Esophagus muscularis mucosa (tissue), 4 donors: ENCODE data around the gene BOK. TPM values are rescaled to one million over a fixed set of nuclear protein-coding genes. Genes with fewer than 3 reads are reported as not detected.

Experiments used
- DNase-seq: peaks from one replicate; pipeline ENCODE4 v3.0.0-alpha.2; 2017; ENCODE audit errors: extremely low spot score
- H3K27ac ChIP-seq, 4 donors: fragments of 200-600 bp; sonication (generic); replicated peaks in 1 of 4; 1 replicate in 3 of 4; 2 replicates in 1 of 4; pipeline ENCODE4 v1.5.1; 2016 to 2019; ENCODE audit warnings: mild to moderate bottlenecking in 1 of 4
- H3K27me3 ChIP-seq, 4 donors: fragments of 200-600 bp; sonication (generic); one replicate each; pipeline versions ENCODE4 v1.5.1 to v1.6.0; 2016 to 2019
- H3K36me3 ChIP-seq, 4 donors: fragments of 200-600 bp; sonication (generic); one replicate each; pipeline ENCODE4 v1.5.1; 2016 to 2019
- H3K4me1 ChIP-seq, 4 donors: fragments of 200-600 bp; sonication (generic); one replicate each; pipeline ENCODE4 v1.5.1; 2016 to 2019
- H3K4me3 ChIP-seq, 4 donors: fragments of 200-600 bp; sonication (generic); 1 replicate in 2 of 4; 2 replicates in 2 of 4; pipeline ENCODE4 v1.5.1; 2016 to 2019; ENCODE audit warnings: mild to moderate bottlenecking in 4 of 4, moderate library complexity in 1 of 4
- H3K9me3 ChIP-seq, 4 donors: fragments of 200-600 bp; sonication (generic); 1 replicate in 3 of 4; 2 replicates in 1 of 4; pipeline ENCODE4 v1.5.1; 2016 to 2019
- EP300 ChIP-seq: sonication (generic); formaldehyde crosslinking; IDR thresholded peaks from one replicate; pipeline ENCODE4 v1.6.1; 2017; ENCODE audit warnings: antibody characterized with exemption
- POLR2A ChIP-seq: fragments of 450-650 bp; IDR thresholded peaks from one replicate; pipeline ENCODE4 v1.6.1; 2017; ENCODE audit warnings: antibody characterized with exemption, moderate library complexity, mild to moderate bottlenecking, low read depth
- POLR2AphosphoS5 ChIP-seq, 2 donors: sonication (generic); formaldehyde crosslinking; IDR thresholded peaks; one replicate each; pipeline ENCODE4 v1.6.1; 2017; ENCODE audit warnings: antibody characterized with exemption in 2 of 2
- WGBS: methylation state at CpG from one replicate; pipeline ENCODE4 v1.1.5; 2018; 5-methylcytosine and 5-hydroxymethylcytosine counted together
- intact Hi-C: fragments of 100-400 bp; cut with DNase I; formaldehyde crosslinking; loops from one replicate; pipeline ENCODE4 v1.15.1; 2023
- total RNA-seq, 4 donors: library from RNA; depleted of rRNA; stranded (reverse); fragments of >200 nt; gene quantifications; one replicate each; pipeline versions ENCODE4 v1.1.0 to v1.2.1, GENCODE V29; 2016
- TF ChIP-seq, protein P1 (sequence below), 3 experiments: fragments of 200-600 bp in 2 of 3; fragments of 450-650 bp in 1 of 3; sonication (generic) in 2 of 3; IDR thresholded peaks; one replicate each; pipeline ENCODE4 v1.5.1; 2017 to 2019; ENCODE audit warnings: antibody characterized with exemption in 3 of 3, mild to moderate bottlenecking in 2 of 3, moderate library complexity in 1 of 3

The BOK gene
- total RNA-seq, 4 donors from 2014 or later = 55.8 to 118 (median 73.7) TPM

DNA sequence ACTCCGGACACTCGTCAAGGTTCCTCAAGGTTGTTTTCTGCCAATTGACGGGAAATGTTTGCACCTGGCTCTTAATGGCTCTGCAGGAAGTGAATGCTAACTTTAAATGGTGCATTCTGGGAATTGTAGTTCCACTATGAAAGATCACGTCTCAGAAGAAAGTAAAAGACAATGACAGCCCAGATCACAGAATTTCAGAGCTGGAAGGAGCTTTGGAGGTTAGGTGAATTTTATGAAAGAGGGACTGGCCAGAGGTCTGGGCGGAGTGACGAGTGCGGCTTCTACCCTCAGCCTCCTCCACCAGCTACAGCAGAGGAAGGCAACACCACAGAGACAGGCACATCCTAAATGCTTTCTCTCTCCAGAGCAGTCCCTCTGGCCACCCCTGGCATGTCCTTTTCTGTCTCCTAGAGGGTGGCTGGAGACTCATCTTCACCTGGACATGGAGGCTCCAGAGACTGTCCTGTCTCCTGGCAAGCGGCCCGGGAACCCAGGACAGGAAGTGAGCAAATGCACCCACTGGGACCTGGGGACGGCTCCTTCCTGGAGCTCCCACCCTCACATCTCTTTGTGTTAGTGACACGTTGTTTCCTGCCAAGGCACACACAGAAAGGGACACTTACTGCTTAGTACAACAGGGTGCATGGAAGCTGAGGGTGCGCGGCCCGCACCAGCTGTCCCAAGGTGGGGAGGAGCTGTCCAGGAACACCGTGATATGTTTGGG lies 59.0 kb downstream of the BOK start:
- 53% methylated on average over 15 of the region's 15 CpGs for WGBS
- TF ChIP-seq POLR2A (no peak), POLR2AphosphoS5 (IDR thresholded peaks at IDR 0.05) (no peak), EP300 (no peak)
- TF ChIP-seq, protein P1, sequence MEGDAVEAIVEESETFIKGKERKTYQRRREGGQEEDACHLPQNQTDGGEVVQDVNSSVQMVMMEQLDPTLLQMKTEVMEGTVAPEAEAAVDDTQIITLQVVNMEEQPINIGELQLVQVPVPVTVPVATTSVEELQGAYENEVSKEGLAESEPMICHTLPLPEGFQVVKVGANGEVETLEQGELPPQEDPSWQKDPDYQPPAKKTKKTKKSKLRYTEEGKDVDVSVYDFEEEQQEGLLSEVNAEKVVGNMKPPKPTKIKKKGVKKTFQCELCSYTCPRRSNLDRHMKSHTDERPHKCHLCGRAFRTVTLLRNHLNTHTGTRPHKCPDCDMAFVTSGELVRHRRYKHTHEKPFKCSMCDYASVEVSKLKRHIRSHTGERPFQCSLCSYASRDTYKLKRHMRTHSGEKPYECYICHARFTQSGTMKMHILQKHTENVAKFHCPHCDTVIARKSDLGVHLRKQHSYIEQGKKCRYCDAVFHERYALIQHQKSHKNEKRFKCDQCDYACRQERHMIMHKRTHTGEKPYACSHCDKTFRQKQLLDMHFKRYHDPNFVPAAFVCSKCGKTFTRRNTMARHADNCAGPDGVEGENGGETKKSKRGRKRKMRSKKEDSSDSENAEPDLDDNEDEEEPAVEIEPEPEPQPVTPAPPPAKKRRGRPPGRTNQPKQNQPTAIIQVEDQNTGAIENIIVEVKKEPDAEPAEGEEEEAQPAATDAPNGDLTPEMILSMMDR (IDR thresholded peaks at IDR 0.05) = no peak
- intact Hi-C loops = no loop called here
- H3K27ac ChIP-seq = peak overlapping the region in 3 of 4 donors; percentile 14 to 25 (median 23)
- no peaks in the 10 kb centered on the region for H3K9me3 ChIP-seq
- DNase-seq = no peak
- peaks cover 0 to 16% (median 5%) of the 10 kb centered on the region in 4 donors for H3K36me3 ChIP-seq
- H3K4me3 ChIP-seq = peak overlapping the region; percentile 20 to 40 (median 32)
- H3K4me1 ChIP-seq = peaks cover 8 to 22% (median 21%) of the 10 kb centered on the region in 4 donors
- no peaks in the 10 kb centered on the region for H3K27me3 ChIP-seq

DNA sequence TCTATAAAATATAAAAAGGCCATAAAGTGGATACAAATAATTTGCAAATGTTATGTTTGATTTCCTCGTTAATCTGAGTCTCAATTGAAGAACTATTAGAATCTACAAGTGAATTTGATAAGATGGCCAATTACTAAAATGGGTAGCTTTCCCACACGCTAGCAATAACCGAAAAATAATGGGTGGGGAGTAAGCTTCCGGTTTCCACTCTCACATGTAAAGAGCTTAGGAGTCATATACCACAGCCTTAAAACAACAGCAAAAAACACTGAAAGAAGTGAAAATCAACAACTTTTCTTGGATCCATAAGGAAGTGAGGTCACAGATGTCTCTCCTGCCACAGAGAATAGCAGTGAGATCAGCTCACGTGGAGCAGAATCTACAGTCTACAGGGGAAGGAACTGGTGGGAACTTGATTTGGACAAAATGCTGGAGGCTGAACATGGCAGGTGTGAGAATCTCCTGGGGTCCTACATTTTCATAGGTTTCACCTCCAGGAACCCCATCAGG lies 59.8 kb downstream of the BOK start:
- Histone ChIP-seq H3K9me3 (no peaks in the 10 kb centered on the region), H3K4me1 (peaks cover 8 to 20% (median 19%) of the 10 kb centered on the region in 4 donors), H3K27me3 (no peaks in the 10 kb centered on the region), H3K36me3 (peaks cover 0 to 16% (median 6%) of the 10 kb centered on the region in 4 donors), H3K27ac (peak overlapping the region in 2 of 4 donors; percentile 14 to 23), H3K4me3 (no peak overlapping the region)
- DNase-seq = no peak
- intact Hi-C loops = no loop called here
- WGBS = 92% methylated on average over 5 of the region's 5 CpGs
- no peak for TF ChIP-seq EP300
- TF ChIP-seq POLR2AphosphoS5 (IDR thresholded peaks at IDR 0.05) = no peak
- TF ChIP-seq, protein P1 (IDR thresholded peaks at IDR 0.05) = no peak
- no peak for TF ChIP-seq POLR2A

DNA sequence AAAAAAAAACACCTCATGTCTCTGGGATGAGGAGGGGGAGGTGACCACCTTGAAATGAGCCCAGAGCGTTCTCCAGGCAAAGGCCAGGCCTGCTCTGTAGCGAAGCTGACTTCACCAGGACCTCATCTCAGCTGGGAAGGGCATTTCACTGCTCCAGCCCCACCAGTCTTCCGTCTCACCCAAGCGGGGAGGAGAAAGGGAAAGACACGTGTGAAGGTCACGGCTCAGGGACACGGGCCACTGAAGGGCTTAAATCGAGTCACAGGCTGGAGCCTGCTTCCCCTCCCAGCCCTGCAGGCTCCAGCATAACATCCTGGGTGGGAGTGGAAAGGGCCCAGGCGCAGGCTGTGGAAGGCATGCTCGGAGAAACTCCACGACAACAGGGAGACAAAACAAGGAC lies 60.3 kb downstream of the BOK start:
- peaks cover 0 to 16% (median 8%) of the 10 kb centered on the region in 4 donors for H3K36me3 ChIP-seq
- H3K27ac ChIP-seq = no peak overlapping the region
- peaks cover 8 to 20% (median 19%) of the 10 kb centered on the region in 4 donors for H3K4me1 ChIP-seq
- WGBS = 93% methylated on average over 11 of the region's 11 CpGs
- H3K9me3 ChIP-seq = no peaks in the 10 kb centered on the region
- TF ChIP-seq EP300 = no peak
- TF ChIP-seq POLR2A = no peak
- TF ChIP-seq POLR2AphosphoS5 (IDR thresholded peaks at IDR 0.05) = no peak
- TF ChIP-seq, protein P1 (IDR thresholded peaks at IDR 0.05) = no peak
- DNase-seq = no peak
- H3K27me3 ChIP-seq = no peaks in the 10 kb centered on the region
- H3K4me3 ChIP-seq = no peak overlapping the region
- intact Hi-C loops = no loop called here

DNA sequence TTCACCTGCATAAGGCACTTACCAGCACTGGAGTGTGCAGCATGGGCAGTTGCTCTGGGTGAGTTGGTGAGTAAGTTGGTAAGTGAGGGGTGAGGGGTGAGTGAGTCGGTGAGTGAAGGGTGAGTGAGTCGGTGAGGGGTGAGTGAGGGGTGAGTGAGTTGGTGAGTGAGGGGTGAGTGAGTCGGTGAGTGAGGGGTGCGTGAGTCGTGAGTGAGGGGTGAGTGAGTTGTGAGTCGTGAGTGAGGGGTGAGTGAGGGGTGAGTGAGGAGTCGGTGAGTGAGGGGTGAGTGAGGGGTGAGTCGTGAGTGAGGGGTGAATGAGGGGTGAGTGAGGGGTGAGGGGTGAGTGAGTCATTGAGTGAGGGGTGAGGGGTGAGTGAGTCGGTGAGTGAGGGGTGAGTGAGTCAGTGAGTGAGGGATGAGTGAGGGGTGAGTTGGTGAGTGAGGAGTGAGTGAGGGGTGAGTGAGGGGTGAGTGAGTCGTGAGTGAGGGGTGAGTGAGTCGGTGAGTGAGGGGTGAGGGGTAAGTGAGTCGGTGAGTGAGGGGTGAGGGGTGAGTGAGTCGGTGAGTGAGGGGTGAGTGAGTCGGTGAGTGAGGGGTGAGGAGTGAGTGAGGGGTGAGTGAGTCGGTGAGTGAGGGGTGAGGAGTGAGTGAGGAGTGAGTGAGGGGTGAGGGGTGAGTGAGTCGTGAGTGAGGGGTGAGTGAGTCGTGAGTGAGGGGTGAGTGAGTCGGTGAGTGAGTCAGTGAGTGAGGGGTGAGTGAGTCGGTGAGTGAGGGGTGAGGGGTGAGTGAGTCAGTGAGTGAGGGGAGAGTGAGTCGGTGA lies 61.3 kb downstream of the BOK start:
- intact Hi-C loops = no loop called here
- peaks cover 8 to 20% (median 19%) of the 10 kb centered on the region in 4 donors for H3K4me1 ChIP-seq
- no peaks in the 10 kb centered on the region for H3K27me3 ChIP-seq
- H3K27ac ChIP-seq = no peak overlapping the region
- peaks cover 0 to 16% (median 9%) of the 10 kb centered on the region in 4 donors for H3K36me3 ChIP-seq
- H3K9me3 ChIP-seq = no peaks in the 10 kb centered on the region
- 94% methylated on average over 20 of the region's 20 CpGs for WGBS
- TF ChIP-seq POLR2A = no peak
- TF ChIP-seq POLR2AphosphoS5 (IDR thresholded peaks at IDR 0.05) = no peak
- no peak for TF ChIP-seq EP300
- TF ChIP-seq, protein P1 (IDR thresholded peaks at IDR 0.05) = no peak
- H3K4me3 ChIP-seq = no peak overlapping the region
- DNase-seq = no peak
